ENCODE data around the gene LEFTY1. TPM values are rescaled to one million over a fixed set of nuclear protein-coding genes. Genes with fewer than 3 reads are reported as not detected.

LEFTY1 gene
- total RNA-seq, 1 donor from 2014 or later: not detected

DNA sequence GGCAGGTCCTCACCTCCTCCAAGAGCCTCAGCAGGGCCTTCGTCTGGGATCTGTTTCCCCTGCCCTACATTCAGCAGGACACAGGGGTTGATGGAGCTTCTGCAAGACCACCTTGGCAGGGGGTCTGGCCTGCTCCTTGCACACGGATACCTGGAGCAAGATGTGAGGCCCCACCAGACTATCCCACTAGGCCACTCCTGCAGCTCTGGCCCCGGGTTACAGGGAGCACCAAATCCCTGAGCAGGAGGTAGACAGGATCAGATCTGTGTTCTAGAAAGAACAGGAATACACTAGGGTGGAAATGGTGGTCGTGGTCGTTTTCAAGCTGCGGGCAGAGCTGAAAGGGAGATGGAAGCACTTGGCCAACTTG lies 45.5 kb downstream of the LEFTY1 start:
- Mint-ChIP-seq H3K4me1 (peaks cover 24% of the 10 kb centered on the region), H3K27ac (peak overlapping the region; percentile 22), H3K36me3 (ENCODE audit: low read depth) (peaks cover 15% of the 10 kb centered on the region), H3K9me3 (no peaks in the 10 kb centered on the region), H3K4me3 (no peak overlapping the region), H3K27me3 (no peaks in the 10 kb centered on the region)
- ChIA-PET CTCF (no interaction called here), POLR2A (no interaction called here)
- intact Hi-C loops (cut with micrococcal nuclease): no loop called here
- ATAC-seq (ENCODE audit: low read depth) (no peak), DNase-seq (no peak)
- TF ChIP-seq, protein P1, sequence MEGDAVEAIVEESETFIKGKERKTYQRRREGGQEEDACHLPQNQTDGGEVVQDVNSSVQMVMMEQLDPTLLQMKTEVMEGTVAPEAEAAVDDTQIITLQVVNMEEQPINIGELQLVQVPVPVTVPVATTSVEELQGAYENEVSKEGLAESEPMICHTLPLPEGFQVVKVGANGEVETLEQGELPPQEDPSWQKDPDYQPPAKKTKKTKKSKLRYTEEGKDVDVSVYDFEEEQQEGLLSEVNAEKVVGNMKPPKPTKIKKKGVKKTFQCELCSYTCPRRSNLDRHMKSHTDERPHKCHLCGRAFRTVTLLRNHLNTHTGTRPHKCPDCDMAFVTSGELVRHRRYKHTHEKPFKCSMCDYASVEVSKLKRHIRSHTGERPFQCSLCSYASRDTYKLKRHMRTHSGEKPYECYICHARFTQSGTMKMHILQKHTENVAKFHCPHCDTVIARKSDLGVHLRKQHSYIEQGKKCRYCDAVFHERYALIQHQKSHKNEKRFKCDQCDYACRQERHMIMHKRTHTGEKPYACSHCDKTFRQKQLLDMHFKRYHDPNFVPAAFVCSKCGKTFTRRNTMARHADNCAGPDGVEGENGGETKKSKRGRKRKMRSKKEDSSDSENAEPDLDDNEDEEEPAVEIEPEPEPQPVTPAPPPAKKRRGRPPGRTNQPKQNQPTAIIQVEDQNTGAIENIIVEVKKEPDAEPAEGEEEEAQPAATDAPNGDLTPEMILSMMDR (IDR thresholded peaks at IDR 0.05): no peak

DNA sequence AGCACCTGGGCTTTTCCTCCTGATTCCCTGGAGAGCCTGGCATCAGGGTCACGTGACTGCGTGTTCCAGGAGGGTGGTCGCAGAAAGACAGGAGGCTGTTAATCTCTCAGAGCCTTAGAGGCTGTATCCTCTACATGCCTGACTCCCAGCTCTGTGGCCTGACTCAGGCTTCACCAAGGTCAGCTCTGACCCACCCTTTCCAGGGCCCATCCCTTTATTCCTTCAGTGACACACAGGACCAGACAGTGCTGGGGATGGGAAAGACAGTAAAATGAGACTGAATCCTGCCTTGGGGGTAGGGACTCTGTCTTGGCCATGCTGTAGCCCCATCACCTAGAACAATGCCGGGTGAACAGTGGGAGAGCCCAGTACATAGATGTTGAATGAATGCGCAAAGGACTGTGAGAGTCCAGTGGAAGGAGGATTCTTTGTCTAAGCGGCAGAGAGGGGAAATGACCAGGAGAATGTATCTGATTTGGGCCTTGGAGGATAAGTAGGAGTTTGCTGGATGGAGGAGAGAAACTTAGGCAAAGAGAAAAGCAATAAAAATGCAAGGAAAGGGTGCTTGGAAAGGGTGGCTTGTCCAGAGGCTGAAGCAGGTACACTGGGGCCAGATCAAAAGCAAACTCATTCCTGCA lies 46.0 kb downstream of the LEFTY1 start:
- no peaks in the 10 kb centered on the region for H3K9me3 Mint-ChIP-seq
- TF ChIP-seq, protein P1 (IDR thresholded peaks at IDR 0.05): no peak
- no peak for ATAC-seq (ENCODE audit: low read depth)
- intact Hi-C loops (cut with micrococcal nuclease): no loop called here
- DNase-seq: no peak
- no peak overlapping the region for H3K4me3 Mint-ChIP-seq
- ChIA-PET CTCF (no interaction called here), POLR2A (no interaction called here)
- H3K27me3 Mint-ChIP-seq: no peaks in the 10 kb centered on the region
- peaks cover 19% of the 10 kb centered on the region for H3K4me1 Mint-ChIP-seq
- peak overlapping the region; percentile 22 for H3K27ac Mint-ChIP-seq
- peaks cover 15% of the 10 kb centered on the region for H3K36me3 Mint-ChIP-seq (ENCODE audit: low read depth)

DNA sequence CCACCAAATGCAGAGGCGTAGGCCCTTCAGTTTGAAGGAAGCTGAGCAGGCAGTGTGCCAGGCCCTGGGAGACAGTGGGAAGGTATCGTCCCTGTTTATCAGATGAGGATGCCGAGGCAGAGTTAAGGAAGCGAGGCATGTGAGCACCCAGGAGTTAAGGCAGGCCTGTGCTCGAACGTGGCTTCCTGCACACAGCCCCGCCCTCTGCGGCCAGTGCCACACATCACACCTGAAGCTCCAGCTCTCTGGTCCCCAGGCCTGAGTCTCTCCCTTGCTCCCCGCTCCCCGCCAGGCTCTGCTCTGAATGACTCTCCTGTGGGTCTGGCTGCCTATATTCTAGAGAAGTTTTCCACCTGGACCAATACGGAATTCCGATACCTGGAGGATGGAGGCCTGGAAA lies 46.9 kb downstream of the LEFTY1 start:
- Mint-ChIP-seq H3K27me3 (no peaks in the 10 kb centered on the region), H3K4me3 (no peak overlapping the region), H3K36me3 (ENCODE audit: low read depth) (peaks cover 13% of the 10 kb centered on the region), H3K27ac (no peak overlapping the region), H3K4me1 (peaks cover 11% of the 10 kb centered on the region), H3K9me3 (no peaks in the 10 kb centered on the region)
- DNase-seq (no peak), ATAC-seq (ENCODE audit: low read depth) (no peak)
- intact Hi-C loops (cut with micrococcal nuclease): no loop called here
- CTCF ChIA-PET: no interaction called here
- TF ChIP-seq, protein P1 (IDR thresholded peaks at IDR 0.05): no peak
- POLR2A ChIA-PET: no interaction called here

DNA sequence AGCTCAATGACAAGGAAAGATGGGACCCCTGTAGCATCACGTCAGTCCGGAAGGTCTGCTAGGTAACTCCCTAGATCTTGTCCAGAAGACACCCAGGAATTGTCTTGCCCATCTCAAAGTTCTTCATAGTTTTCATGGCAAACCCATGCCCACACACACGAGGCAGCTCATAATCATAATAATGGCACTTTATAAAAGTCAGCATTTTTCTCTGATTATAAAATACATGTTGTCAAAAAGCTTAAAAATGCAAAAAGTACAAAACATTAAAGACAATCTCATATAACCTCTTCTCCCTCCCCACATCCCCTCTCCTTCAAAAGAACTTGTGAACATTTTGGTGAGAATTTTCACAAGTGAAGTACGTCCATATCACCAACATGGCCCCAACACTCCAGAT lies 48.2 kb downstream of the LEFTY1 start:
- POLR2A ChIA-PET: no interaction called here
- Mint-ChIP-seq H3K4me3 (no peak overlapping the region), H3K27ac (no peak overlapping the region), H3K27me3 (no peaks in the 10 kb centered on the region), H3K36me3 (ENCODE audit: low read depth) (no peaks in the 10 kb centered on the region), H3K9me3 (no peaks in the 10 kb centered on the region), H3K4me1 (no peaks in the 10 kb centered on the region)
- ATAC-seq (ENCODE audit: low read depth): no peak
- TF ChIP-seq, protein P1 (IDR thresholded peaks at IDR 0.05): no peak
- intact Hi-C loops (cut with micrococcal nuclease): no loop called here
- no peak for DNase-seq
- CTCF ChIA-PET: no interaction called here

DNA sequence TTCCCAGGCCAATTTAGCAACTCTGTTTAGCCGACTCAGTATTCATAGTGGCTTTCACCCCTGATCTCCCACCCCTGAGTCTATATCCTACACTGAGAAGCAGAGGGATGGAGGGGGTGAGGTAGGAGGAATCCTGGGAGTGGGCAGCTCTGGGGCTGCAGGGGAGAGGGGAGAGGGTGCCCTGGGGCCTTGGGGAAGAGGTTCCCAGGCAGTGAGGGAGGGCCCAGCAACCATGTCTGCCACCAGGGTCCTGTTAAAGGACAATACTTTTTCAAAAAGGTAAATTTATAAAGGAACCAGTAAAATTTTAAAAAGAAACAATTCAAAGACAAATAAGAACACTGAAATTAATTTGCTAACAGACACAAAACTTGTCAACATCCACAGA lies 48.7 kb downstream of the LEFTY1 start:
- intact Hi-C loops (cut with micrococcal nuclease): no loop called here
- H3K4me1 Mint-ChIP-seq: no peaks in the 10 kb centered on the region
- no peaks in the 10 kb centered on the region for H3K9me3 Mint-ChIP-seq
- no peak overlapping the region for H3K27ac Mint-ChIP-seq
- ChIA-PET POLR2A (no interaction called here), CTCF (no interaction called here)
- DNase-seq (no peak), ATAC-seq (ENCODE audit: low read depth) (no peak)
- H3K4me3 Mint-ChIP-seq: no peak overlapping the region
- TF ChIP-seq, protein P1 (IDR thresholded peaks at IDR 0.05): no peak
- no peaks in the 10 kb centered on the region for H3K27me3 Mint-ChIP-seq
- no peaks in the 10 kb centered on the region for H3K36me3 Mint-ChIP-seq (ENCODE audit: low read depth)

Data from activated B cell treated with CpG ODN at 0.5 μM for 24 hours (primary cell).